DOHH2 (cell line): ENCODE measurements around the gene RAD51B.

ENCODE experiments used
- H3F3A ChIP-seq: fragments of 200-600 bp; sonication (generic), shearing (Covaris generic); 2 replicates; pipeline ENCODE4 v1.6.0; 2016; ENCODE audit warnings: antibody characterized with exemption, mild to moderate bottlenecking; ENCODE audit not compliant: control insufficient read depth, insufficient read depth
- H3K27ac ChIP-seq: fragments of 200-600 bp; sonication (generic); 2 replicates; pipeline ENCODE4 v1.5.1; 2014; ENCODE audit warnings: low read depth, mild to moderate bottlenecking, low read length, moderate library complexity
- H3K27me3 ChIP-seq: fragments of 200-600 bp; sonication (generic); 2 replicates; pipeline ENCODE4 v1.6.1; 2014; ENCODE audit warnings: mild to moderate bottlenecking, low read length, mixed read lengths; ENCODE audit not compliant: control insufficient read depth
- H3K36me3 ChIP-seq: fragments of 200-600 bp; sonication (generic); 2 replicates; pipeline ENCODE4 v1.6.1; 2014; ENCODE audit warnings: mild to moderate bottlenecking, low read length, moderate library complexity, mixed read lengths; ENCODE audit not compliant: control insufficient read depth
- H3K4me1 ChIP-seq: fragments of 200-600 bp; sonication (generic); 2 replicates; pipeline ENCODE4 v1.6.1; 2014; ENCODE audit warnings: mild to moderate bottlenecking, low read length, mixed read lengths; ENCODE audit not compliant: control insufficient read depth
- H3K4me2 ChIP-seq: fragments of 200-600 bp; sonication (generic); 2 replicates; pipeline ENCODE4 v1.6.0; 2014; ENCODE audit warnings: mild to moderate bottlenecking, low read length, moderate library complexity
- H3K4me3 ChIP-seq: fragments of 200-600 bp; sonication (generic); 2 replicates; pipeline ENCODE4 v1.5.1; 2014; ENCODE audit warnings: mild to moderate bottlenecking, low read length, mixed read lengths
- H3K79me2 ChIP-seq: fragments of 200-600 bp; sonication (generic); 2 replicates; pipeline ENCODE4 v1.6.1; 2014; ENCODE audit warnings: mild to moderate bottlenecking, low read length, mixed read lengths; ENCODE audit not compliant: control insufficient read depth
- H3K9me2 ChIP-seq: fragments of 200-600 bp; sonication (generic); replicated peaks from 2 replicates; pipeline ENCODE4 v1.6.1; 2014; ENCODE audit warnings: mild to moderate bottlenecking, low read length, mixed read lengths; ENCODE audit not compliant: control insufficient read depth
- H3K9me3 ChIP-seq: fragments of 200-600 bp; sonication (generic); 2 replicates; pipeline ENCODE4 v1.6.1; 2014; ENCODE audit warnings: antibody characterized with exemption, low read length, mixed read lengths; ENCODE audit not compliant: control insufficient read depth, insufficient read depth
- H4K20me1 ChIP-seq: fragments of 200-600 bp; sonication (generic); 2 replicates; pipeline ENCODE4 v1.6.0; 2014; ENCODE audit warnings: low read depth, mild to moderate bottlenecking, antibody characterized with exemption, low read length, moderate library complexity; ENCODE audit not compliant: control insufficient read depth, insufficient read depth
- EZH2phosphoT487 ChIP-seq: fragments of 200-600 bp; sonication (generic); IDR thresholded peaks from 2 replicates; pipeline ENCODE4 v1.6.1; 2017; ENCODE audit warnings: borderline replicate concordance, mild to moderate bottlenecking, antibody characterized with exemption, low read length, moderate library complexity, mixed read lengths
- TF ChIP-seq, protein P1 (sequence below): fragments of 200-600 bp; sonication (generic); IDR thresholded peaks from one replicate; pipeline ENCODE4 v1.5.1; 2014; ENCODE audit warnings: antibody characterized with exemption, mild to moderate bottlenecking, low read depth, low read length; ENCODE audit not compliant: poor library complexity, severe bottlenecking

RAD51B gene

DNA sequence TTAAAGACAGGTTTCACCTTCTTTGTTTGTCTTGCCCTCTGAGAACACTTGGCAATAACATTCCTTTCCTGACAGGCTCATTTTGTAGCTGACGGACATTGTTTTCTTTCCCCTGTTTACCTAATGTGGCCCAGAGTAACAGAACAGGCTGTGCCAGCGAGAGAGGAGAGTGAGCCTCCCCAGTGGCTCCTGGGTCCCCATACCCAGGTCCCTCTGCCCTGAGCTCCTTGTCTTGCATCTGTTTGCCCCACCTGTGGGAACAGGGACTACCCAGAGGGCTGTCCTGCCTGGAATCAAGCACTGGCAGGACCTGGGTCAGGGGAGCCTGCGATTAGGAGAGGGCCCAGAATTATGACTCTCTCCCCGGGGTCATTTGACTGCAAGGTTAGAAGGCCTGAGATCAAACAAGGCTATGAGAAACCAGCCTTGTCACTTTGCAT lies 750.4 kb downstream of the RAD51B start:
- no peak for TF ChIP-seq EZH2phosphoT487
- H3K79me2 ChIP-seq, result no peaks in the 10 kb centered on the region
- no peaks in the 10 kb centered on the region for H3K27me3 ChIP-seq
- no peaks in the 10 kb centered on the region for H3K9me2 ChIP-seq
- no peak overlapping the region for H3K4me2 ChIP-seq
- H3K36me3 ChIP-seq, result no peaks in the 10 kb centered on the region
- no peaks in the 10 kb centered on the region for H3K9me3 ChIP-seq
- H4K20me1 ChIP-seq, result no peaks in the 10 kb centered on the region
- H3F3A ChIP-seq, result no peaks in the 10 kb centered on the region
- H3K4me1 ChIP-seq, result no peaks in the 10 kb centered on the region
- no peak overlapping the region for H3K27ac ChIP-seq
- no peak overlapping the region for H3K4me3 ChIP-seq

DNA sequence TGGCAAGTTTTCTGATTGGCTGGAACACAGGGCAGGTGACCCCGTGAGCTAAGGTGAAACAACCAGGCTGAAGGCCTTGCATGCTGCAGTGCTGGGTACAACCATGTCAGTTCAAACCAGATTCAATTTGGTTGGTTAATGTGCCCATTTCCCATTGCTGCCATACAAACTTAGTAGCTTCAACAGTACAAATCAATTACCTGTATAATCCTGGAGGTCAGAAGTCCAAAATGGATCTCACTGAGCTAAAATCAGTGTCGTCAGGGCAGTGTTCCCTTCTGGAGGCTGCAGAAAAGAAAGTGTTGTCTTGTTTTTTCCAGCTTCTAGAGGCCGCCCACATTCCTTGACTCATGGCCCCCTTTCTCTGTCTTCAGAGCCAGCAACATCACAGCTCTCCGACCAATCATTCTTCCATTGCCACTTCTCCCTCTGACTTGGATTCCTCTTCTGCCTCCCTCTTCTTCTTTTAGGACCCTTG lies 751.6 kb downstream of the RAD51B start:
- Histone ChIP-seq H3K9me3 (no peaks in the 10 kb centered on the region), H3K4me3 (no peak overlapping the region), H3K4me1 (no peaks in the 10 kb centered on the region), H3F3A (no peaks in the 10 kb centered on the region), H3K9me2 (no peaks in the 10 kb centered on the region), H3K36me3 (no peaks in the 10 kb centered on the region), H3K4me2 (no peak overlapping the region), H4K20me1 (no peaks in the 10 kb centered on the region), H3K79me2 (no peaks in the 10 kb centered on the region), H3K27ac (no peak overlapping the region), H3K27me3 (no peaks in the 10 kb centered on the region)
- TF ChIP-seq EZH2phosphoT487, result no peak
- TF ChIP-seq, protein P1, sequence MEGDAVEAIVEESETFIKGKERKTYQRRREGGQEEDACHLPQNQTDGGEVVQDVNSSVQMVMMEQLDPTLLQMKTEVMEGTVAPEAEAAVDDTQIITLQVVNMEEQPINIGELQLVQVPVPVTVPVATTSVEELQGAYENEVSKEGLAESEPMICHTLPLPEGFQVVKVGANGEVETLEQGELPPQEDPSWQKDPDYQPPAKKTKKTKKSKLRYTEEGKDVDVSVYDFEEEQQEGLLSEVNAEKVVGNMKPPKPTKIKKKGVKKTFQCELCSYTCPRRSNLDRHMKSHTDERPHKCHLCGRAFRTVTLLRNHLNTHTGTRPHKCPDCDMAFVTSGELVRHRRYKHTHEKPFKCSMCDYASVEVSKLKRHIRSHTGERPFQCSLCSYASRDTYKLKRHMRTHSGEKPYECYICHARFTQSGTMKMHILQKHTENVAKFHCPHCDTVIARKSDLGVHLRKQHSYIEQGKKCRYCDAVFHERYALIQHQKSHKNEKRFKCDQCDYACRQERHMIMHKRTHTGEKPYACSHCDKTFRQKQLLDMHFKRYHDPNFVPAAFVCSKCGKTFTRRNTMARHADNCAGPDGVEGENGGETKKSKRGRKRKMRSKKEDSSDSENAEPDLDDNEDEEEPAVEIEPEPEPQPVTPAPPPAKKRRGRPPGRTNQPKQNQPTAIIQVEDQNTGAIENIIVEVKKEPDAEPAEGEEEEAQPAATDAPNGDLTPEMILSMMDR, result no peak

- Histone ChIP-seq H3K27me3 (no peaks in the 10 kb centered on the region), H3F3A (no peaks in the 10 kb centered on the region), H4K20me1 (no peaks in the 10 kb centered on the region), H3K36me3 (no peaks in the 10 kb centered on the region), H3K79me2 (no peaks in the 10 kb centered on the region), H3K4me3 (no peak overlapping the region), H3K9me3 (no peaks in the 10 kb centered on the region), H3K4me1 (no peaks in the 10 kb centered on the region), H3K4me2 (no peak overlapping the region), H3K9me2 (no peaks in the 10 kb centered on the region), H3K27ac (no peak overlapping the region)
- TF ChIP-seq, protein P1, result no peak
- no peak for TF ChIP-seq EZH2phosphoT487
Measured at GRCh38 chr14:68571928-68572525, 752.4 kb downstream of the RAD51B start.

GRCh38 chr14:68573126-68573525 lies 753.5 kb downstream of the RAD51B start:
- Histone ChIP-seq H3K27me3 (no peaks in the 10 kb centered on the region), H3K4me1 (no peaks in the 10 kb centered on the region), H3K4me3 (no peak overlapping the region), H3F3A (no peaks in the 10 kb centered on the region), H3K4me2 (no peak overlapping the region), H3K36me3 (no peaks in the 10 kb centered on the region), H4K20me1 (no peaks in the 10 kb centered on the region), H3K9me3 (no peaks in the 10 kb centered on the region), H3K27ac (no peak overlapping the region), H3K79me2 (no peaks in the 10 kb centered on the region), H3K9me2 (no peaks in the 10 kb centered on the region)
- no peak for TF ChIP-seq EZH2phosphoT487
- TF ChIP-seq, protein P1, result no peak
